Putamen (tissue), 1 donor: ENCODE results near the gene TIAM2.
"Not testable (repeated sequence)": the region's sequence is repeated elsewhere in the genome, so short reads cannot be mapped to it uniquely, and the experiment has no call there.

Experiments used
- DNase-seq: peaks from one replicate; pipeline ENCODE4 v3.0.0-alpha.2; 2016; ENCODE audit warnings: low spot score

TIAM2 gene

DNA sequence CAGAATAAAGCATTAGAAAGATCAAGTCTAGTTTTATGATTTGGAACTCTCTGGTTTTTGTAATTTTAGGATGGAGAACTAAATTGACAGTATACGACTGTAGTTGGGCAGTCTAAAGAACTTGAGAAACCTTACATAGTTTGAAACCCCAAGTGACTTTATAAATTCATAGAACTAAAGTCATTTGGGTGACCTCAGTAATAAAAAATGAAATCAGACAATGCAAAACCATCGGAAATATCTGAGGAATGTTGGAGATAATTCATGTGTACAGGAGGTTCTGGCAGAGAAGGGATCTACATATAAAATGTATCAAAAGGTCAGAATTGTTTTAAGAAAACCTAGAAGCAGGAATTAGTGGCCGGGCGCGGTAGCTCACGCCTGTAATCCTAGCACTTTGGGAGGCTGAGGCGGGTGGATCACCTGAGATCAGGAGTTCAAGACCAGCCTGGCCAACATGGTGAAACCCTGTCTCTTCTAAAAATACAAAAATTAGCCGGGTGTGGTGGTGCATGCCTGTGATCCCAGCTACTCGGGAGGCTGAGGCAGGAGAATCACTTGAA is 108.0 kb downstream of the TIAM2 start:
- DNase-seq, result not testable (repeated sequence)

DNA sequence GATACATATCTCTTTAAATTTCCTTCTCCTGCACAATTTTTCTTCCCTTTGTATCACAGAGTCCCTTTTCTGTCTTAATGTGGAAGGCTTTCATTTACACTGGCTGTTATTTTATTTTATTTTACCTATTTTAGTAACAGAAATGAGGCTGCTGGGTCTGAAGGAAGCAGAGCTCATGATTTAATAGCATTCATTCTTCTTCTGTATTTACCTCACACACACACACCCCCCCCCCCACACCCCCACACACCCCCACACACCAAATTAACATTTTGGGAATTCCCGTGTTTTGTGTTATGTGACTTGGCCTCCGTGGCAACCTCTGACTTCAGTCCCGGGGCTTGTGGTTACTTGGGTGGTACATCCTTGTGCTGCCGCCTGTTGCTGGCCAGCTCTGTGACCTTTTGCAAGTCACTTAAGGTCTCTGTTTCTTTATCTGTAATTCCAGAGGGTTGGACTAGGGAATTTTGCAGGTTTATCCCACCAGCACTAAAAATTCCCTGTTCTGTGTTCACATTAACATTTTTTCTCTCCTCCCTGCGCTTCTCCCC is 108.8 kb downstream of the TIAM2 start:
- DNase-seq, result no peak

- DNase-seq, result no peak
These were observed 111.5 kb downstream of the TIAM2 start for GRCh38 chr6:155106456-155107115.

GRCh38 chr6:155107432-155108069 is 112.4 kb downstream of the TIAM2 start:
- DNase-seq, result no peak

DNA sequence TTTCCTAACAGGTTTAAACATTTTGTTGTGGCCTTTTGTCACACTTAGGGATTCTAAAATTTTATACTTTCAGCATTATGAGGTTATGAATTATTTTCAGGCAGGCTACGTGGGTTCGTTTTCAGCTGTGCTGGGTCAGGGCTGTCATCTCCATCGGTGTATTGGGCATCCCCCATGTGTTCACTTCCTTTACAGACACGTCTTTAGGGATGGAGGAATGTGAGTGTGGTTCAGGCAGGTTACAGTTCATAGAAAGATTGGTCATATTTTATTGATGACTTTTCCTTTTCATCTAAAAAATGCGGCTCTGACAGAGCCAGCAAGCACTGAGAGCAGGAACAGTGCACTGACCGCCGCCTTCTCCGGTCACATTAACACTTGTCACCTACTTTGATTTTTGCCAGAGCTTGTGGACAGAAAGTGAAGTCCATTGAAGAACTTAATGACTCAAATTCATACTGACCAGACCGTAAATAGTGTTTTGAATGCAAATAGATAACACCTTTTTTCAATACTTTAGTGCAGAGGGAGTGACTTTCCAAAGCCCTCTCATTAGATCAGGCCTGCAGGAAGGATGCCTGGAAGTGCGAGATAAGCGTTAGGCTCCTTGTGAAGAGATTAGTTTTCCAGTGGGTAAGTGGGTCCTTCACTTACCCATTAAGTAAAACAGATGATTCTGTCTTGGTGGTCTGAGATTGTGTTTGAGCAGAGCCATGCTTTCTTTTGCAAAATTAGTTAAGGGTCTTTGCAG is 113.1 kb downstream of the TIAM2 start:
- DNase-seq, result no peak

DNA sequence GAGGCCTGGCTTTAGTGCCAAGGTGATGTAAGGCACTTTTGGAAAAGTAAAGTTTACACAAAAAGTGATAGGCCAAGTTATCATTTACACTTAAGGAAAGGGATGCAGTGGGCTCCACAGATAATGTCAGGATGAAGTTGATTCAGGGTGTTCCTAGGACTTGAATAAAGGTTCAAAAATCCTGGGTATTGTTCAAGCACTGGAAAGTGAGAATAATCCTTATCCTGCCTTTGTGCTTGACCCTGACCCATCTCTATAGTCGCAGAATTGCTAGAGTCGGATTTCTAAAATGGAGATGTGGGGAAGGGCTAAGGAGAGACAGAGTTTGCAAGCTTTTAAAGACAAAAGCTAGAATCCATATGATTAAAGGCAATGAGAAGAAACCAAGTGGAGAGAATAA is 115.6 kb downstream of the TIAM2 start:
- DNase-seq, result no peak

GRCh38 chr6:155112757-155113156 is 117.6 kb downstream of the TIAM2 start:
- DNase-seq, result no peak

DNA sequence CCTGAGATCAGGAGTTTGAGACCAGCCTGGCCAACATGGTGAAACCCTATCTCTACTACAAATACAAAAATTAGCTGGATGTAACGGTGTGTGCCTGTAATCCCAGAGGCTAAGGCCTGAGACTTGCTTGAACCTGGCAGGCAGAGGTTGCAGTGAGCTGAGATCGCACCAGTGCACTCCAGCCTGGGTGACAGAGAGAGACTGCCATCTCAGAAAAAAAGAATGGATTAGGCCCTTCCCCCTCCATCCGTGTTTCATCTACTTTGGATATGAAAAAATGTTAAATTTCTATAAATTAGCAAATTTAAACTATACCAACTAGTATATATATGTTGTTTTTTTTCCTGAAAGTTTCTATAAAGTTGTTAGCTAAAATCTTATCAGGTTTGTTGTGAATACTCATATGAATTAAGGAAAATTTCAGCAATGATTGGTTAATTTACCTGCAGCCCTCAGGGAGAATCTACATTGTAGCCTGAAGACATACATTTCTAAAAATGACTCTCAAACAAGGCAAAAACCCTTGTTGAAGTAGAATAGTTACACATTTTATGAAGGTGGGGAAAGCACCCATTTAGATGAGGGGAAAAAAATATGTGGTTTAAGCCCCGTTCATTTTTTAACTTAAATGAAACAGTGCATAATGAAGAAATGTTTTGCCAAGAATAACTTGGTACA is 120.9 kb downstream of the TIAM2 start:
- no peak for DNase-seq

DNA sequence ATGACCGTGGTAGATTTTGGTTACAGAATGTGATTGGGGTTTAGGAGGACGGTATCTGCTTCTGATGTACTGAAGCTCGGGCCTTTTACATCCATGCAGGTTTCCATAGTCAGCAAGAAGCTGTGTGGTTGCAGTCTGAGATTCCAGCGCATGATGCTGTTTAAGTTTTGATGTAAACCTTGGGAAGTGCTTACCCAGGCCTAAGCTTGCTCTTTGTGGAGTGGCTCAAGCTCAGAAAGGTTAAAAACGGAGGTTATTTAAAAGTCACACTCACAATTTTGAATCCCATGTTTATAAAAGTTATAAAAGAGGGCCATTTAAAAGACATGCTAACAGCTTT is 121.4 kb downstream of the TIAM2 start:
- DNase-seq, result no peak

DNA sequence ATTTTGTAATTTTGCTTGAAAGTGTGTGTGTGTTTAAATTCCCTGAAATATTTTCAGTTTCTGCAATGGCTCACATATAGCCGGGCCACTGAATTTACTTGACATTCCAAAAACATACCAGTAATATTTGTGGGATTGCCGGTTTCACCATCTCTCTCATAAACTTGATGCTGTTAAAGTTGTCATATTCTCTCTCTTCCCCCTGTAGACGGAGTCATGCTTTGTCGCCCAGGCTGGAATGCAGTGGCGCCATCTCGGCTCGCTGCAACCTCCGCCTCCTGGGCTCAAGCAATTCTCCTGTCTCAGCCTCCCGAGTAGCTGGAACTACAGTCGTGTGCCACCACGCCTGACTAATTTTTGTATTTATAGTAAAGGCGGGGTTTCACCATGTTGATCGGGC is 122.1 kb downstream of the TIAM2 start:
- DNase-seq, result no peak

GRCh38 chr6:155117785-155118184 is 122.7 kb downstream of the TIAM2 start:
- DNase-seq, result no peak

DNA sequence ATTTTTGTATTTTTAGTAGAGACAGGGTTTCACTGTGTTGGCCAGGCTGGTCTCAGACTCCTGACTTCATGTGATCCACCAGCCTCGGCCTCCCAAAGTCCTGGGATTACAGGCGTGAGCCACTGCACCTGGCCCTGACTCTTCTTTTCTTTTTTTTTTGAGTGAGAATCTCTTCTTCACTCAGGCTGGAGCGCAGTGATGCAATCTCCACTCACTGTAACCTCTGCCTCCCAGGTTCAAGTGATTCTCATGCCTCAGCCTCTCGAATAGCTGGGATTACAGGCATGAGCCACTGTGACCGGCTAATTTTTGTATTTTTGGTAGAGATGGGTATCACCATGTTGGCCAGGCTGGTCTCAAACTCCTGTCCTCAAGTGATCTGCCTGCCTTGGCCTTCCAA is 124.1 kb downstream of the TIAM2 start:
- not testable (repeated sequence) for DNase-seq

- DNase-seq, result no peak
These were observed 124.9 kb downstream of the TIAM2 start for GRCh38 chr6:155120034-155120433.

- no peak for DNase-seq
These were observed 126.2 kb downstream of the TIAM2 start for GRCh38 chr6:155121294-155121693.

DNA sequence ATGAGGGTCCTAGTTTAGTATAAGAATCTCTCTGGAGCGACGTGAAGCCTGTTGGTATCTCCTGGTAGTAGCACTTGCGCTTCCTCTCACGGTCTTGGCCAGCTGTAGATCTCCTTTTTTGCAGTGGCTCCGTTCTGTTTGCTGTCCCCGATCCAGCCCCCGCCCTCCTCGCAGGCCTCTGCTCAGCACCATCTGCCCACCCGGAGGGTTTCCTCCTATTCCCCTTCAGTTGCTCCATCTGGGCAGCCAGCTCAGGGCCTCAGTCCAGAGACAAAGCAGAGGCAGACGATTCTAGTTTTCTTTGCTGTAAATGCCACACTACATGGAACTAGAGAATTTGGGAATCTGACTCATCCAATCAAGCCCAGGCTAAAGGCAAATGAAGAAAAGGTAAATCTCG is 126.6 kb downstream of the TIAM2 start:
- no peak for DNase-seq

DNA sequence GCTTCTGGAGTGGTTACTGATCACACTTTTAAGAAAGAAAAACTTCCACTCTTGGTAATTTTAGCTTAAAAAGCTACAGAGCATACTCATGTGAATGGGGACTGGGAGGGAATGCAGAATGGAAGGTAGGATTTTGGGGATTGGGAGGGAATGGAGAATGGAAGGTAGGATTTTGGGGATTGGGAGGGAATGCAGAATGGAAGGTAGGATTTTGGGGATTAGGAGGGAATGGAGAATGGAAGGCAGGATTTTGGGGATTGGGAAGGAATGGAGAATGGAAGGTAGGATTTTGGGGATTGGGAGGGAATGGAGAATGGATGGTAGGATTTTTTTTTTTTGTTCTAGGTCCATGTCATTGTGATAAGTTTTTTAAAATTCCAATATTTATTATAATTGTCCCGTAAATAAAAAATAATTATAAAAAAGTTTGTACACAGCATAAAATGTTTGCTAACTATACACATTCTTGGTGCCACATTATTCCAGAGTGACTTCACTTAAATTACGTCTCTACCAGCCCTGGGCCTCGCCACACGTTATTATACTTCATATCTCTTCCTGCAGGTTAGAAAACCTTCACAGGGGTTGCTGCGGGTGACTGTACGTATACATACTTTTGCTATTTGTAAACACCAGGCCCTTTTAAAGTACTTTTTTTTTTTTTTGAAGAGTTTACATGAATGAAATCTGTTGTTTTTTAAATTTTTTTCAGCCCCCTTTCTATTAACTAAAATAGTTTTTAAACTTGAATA is 127.3 kb downstream of the TIAM2 start:
- DNase-seq, result no peak

DNA sequence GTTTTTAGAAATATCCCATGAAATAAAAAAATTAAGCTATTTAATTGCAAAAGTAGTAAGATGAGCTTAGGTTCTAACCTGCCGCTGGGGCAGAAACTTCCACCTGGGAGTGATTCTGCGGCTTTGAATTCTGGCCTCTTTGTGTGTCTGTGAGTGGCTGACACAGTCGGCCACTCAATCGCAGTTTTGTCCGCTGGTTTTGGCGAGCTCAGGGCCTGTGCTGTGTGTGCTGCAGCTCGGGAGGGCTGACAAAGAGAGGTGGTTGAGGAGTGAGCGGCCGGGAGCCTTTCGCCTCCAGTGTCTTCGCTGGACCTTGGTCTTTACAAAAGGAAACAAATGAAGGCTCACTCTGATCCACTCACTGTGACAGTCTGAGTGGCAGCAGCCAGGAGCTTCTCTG is 128.4 kb downstream of the TIAM2 start:
- DNase-seq, result no peak

DNA sequence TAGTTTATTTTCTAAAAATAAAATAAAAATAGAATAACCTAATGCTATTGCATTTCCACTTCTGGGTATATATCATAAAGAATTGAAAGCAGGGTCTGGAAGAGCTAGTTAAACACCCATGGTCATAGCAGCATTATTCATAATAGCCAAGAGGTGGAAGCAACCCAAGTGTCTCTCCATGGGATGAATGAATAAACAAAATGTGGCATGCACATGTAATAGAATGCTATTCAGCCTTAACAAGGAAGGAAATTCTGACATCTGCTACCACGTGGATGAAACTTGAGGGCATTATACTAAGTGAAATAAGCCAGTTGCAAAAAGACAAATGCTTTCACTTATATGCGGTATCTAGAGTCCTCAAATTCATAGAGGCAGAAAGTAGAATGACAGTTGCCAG is 130.8 kb downstream of the TIAM2 start:
- DNase-seq, result no peak

DNA sequence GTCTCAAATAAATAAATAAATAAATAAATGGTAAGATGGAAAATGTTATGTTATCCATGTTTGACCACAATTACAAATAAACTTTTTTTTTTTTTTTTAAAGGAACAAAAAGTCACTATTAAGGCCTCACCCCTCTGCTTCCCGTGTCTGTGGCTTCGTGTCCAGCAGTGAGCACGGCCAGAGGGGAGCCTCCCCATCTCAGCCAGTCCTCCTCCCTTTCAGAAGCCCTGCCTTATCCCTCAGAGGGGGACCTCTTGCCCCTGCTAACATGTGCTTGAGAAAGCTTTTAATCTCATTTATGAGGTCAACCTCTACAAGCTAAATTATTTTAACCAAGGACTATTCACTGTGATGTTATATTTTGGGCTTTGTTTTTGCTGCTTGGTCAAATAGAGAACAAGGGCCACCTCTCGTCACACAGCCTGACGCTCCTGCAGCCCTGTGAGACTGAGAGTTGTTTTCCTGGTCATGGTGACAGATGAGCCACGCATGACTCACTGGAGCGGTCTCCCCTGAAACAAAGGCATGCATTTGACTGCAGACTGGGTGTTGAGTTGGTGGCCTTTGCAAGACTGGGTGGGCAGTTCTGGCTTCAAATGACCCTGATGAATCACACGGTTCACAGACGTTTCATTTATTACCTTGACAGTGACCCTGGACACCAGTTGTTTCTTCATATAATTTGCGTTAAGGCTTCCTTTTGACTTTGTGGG is 131.8 kb downstream of the TIAM2 start:
- no peak for DNase-seq

DNA sequence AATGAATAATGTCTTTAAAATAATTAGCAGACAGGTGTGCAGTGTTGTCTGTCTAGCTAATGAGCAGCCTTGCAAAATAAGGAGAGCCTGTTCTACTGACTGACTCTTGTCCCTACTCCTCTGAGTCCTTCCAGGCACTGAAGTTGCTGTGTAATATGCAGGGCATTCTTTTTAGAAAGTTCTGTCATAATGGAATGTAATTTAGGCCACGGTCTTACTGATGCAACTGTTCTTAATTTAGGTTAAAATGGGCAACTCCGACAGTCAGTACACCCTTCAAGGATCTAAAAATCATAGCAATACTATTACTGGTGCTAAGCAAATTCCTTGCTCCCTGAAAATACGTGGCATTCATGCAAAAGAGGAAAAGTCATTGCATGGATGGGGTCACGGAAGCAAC is 133.9 kb downstream of the TIAM2 start:
- no peak for DNase-seq

DNA sequence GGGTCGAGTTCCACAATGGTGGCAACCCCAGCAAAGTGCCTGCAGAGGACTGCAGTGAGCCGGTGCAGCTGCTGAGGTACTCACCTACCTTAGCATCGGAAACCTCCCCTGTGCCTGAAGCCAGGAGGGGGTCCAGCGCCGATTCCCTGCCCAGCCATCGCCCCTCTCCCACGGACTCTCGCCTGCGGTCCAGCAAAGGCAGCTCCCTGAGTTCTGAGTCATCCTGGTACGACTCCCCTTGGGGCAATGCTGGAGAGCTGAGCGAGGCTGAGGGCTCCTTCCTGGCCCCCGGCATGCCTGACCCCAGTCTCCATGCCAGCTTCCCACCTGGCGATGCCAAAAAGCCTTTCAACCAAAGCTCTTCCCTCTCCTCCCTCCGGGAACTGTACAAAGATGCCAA is 134.6 kb downstream of the TIAM2 start:
- no peak for DNase-seq
